Ammon's horn (tissue), 1 donor: ENCODE measurements around the gene FILIP1L.
A peak's percentile ranks its signal among the peaks of the same experiment; 100 is the strongest.

ENCODE experiments used
- DNase-seq: peaks from one replicate; pipeline ENCODE4 v3.0.0-alpha.2; 2016; ENCODE audit warnings: low spot score

The FILIP1L gene

DNA sequence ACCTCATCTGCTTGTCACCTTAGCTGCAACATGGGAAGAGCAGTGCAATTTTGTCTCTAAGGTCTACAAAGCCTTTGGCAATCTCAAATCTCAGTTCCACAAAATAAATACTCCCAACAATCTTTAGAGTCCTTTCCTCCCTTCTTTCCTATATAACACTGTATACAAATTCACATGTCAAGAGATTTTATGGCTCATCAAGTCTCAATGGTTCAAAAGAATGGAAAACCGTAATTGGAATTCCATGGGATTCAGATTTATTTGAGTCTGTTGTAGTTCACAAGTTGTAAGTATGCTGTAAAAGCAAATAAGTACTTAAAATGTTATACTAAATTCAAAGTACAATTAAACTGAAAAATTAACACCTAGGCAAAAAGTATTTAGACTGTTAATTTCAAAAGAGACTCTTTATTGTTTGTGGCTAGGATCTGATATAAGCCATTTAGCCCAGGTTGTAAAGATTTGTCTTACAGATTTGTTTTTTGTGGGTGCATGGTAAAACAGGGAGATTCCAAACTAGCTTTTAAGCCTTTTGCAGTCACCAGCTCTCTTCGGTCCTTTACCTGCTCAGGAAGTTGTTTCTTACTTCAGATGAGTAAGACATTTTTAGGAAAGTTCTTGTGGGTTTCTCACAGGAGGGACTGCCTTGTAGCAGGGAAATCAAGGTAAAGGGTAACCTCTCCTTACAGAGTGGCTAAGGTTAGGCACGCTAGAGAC, 246.5 kb downstream of the FILIP1L start:
- no peak for DNase-seq

DNA sequence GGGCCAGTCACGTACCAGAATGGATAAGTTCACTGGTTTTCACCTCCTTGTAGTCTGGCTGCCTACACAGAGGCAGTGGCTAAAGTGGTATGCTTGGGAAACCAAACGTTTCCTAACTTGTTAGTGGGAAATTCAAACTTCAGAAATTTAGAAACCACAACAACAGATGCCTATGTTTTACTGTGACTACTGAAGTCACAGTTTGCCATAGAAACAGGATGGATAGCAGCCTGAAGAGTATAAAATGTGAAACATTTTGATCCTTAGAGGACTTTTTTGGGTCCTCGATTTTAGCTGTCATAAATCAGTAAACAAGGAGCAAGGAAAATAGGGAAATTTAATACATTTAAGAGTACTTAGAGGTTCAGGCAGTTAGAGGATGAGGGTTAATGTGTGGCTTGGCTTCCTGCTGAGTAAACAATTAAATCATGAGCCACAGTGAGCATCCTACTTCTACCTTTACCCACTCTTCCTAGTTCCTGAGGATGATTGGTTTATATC, 248.0 kb downstream of the FILIP1L start:
- DNase-seq: no peak

DNA sequence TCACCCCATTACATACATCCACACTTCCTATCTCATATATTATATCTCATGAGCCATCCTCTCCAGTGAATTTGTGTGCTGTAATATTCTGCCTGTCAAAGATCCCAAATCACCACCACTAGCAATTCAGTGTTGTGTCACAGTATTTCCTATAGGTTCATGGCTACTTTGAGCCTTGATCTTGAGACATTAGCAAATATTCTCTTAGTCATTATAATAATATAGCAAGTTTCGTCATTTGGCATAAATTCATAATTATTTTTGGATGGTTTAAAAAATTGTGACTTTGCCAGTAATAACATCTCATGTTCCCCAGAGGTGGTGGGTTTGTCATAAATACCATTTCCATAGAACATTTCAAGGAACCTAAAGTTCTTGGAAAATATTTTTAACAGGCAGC, 249.0 kb downstream of the FILIP1L start:
- no peak for DNase-seq

DNA sequence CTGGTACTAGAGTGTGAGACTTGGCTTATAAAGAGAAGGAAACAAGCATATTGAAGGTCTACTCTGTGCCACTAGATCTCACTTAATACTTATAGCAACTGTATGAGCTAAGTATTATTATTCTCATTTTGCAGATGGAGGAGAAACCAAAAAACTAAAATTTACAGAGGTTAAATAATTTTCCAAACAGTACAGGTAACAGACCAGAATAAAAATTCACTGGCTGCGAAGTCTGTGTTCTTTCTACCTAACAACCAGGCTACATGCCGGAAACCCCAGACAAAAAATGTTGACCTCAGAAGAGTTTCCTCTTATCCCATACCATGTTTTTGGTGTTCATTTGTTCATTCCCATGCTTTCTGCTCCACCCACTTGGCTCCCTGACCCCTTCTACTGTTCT, 250.0 kb downstream of the FILIP1L start:
- no peak for DNase-seq

DNA sequence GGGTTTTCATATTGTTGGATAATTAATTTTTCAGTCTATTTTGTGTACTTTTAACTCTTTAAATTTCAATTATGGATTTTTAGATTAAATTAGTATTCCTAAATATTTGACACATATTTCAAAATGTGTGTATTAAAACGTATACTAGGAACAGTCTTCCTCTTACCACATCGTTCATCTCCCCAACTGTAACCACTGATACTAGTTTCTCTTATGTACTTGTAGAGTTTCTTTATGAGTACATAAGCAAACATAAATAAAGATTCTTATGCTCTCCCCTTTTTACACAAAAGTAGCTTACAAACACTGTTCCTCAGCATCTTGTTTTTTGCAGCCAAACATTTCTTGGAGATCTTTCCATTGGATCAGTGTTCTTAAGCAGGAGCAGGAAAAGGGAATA, 250.7 kb downstream of the FILIP1L start:
- DNase-seq: no peak

DNA sequence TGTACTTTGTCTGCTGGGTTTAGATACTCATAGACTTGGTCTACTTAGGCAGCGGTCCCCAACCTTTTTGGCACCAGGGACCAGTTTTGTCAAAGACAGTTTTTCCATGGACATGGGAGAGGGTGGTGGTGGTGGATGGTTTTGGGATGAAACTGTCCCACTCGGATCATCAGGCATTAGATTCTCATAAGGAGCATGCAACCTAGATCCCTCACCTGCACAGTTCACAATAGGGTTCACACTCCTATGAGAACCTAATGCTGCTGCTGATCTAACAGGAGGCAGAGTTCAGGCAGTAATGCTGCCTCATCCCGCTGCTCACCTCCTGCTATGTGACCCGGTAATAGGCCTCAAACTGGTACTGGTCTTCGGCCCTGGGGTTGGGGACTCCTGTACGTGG, 251.3 kb downstream of the FILIP1L start:
- no peak for DNase-seq

DNA sequence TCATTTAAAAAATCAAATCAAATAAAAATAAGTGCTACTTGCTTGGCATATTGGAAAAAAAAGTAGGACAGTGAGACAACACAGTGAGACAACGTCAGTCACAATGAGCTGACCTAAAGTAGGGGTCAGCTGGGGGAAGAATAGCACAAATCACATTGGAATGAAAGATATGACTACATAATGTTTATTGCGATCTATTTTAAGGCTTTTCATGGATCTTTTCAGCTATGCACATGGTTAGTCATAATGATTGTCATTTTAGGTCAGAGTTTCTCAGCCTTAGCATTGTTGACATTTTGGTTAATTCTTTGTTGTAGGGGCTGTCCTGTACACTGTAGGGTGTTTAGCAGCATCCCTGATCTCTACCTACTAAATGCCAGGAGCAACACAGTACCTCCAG, 252.1 kb downstream of the FILIP1L start:
- no peak for DNase-seq

DNA sequence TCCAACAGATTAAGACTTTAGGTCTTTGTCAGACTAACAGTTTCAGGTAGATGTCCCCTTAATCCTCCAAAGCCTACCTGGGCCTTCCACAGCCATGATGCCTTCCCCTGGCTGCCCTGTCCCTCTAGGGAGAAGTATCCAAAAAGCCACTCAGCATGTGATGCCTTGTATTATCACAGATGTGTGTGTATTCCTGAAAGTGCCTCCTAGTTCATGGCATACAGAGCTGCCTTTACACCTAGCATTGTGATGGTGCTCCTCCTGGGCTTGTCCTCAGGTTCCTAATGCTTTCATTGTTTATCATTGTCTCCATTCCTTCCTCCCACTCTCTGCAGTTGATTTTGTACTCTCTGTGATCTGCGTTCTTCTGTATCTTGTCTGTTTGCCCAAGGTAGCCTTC, 253.1 kb downstream of the FILIP1L start:
- DNase-seq: no peak

DNA sequence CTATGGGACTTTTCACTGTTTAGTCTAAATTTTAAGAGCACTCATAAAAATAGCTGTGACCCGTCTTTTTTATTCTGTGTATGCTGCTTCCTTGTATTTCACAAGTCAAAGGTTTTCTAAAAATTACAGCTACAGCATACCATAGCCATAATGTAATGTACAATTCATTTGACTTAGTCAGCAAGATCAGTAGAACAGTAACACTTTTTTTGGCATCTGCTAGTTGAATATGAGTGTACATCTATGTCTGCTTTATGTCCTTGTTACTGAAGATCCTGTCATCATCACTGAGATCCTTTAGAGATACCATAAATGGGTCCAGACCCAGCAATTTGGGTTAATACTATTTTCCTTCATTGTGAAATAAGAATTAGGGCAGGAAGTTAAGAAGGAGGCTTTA, 254.5 kb downstream of the FILIP1L start:
- DNase-seq: no peak

DNA sequence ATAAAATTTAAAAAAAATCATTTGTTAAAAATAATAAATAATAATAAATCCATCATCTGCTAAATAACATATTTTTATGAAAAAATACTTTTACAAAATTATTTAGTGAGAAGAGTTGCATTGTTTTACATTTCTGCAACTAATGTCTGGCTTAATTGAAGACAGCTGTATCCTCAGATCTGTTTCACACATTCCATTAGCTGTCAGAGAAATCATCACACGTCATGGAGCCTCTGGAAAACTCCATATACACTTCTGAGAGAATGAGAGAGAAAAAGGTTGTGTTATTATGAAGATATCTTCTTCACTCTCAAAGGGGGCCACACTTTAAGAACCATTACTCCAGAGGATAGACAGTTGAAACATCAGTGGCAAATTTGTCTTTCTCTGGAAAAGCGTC, 255.8 kb downstream of the FILIP1L start:
- no peak for DNase-seq

DNA sequence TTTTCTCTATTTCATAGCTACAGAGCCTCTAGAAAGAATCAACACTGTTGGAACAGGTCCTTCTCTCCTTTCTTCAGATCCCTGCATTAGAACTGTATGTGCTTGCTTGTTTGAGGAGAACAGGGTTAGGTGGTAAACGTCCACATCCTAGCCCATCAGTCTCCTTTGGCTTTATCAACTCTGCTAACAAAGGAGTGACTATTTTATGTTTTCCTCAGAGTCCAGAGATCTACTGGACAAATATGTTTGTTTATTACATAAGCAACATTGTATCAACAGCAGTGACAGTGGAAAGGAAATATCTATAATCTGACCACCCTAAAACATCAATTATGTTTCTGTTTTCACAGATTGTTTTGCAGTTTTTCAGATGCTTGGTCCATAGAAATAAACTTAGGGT, 257.0 kb downstream of the FILIP1L start:
- no peak for DNase-seq

DNA sequence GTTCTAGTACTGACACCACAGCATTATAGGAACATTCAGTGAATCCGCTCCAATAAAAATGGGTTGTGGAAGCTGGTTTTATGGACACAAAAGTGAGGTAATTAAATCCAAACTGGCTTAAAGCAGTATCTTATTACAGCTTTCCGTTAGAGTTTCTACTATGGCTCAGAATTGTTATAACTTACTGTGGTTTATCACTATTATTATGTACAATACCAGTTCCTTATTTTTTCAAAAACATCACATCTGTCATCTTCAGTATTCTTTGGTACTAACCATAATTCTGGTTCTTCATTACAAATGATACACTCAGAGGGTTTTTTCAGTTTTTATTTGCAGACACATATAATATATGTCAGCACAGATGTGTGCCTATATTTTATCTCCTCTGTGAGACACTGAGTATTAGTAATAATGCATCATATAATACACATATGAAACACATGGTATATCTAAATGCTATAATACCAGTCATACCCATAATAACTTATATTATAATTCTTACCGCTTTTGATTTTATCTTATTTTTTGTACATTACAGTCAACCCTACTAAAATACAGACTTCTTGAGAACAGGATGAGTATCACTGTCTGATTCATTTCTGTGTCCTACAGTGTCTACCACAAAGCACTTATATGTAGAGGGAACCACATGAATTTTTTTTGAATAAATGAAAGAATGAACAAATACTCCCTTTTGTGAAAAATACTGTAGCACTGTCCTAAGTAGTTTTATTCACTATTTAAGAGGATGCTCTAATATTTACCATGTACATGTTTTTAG, 257.7 kb downstream of the FILIP1L start:
- no peak for DNase-seq

DNA sequence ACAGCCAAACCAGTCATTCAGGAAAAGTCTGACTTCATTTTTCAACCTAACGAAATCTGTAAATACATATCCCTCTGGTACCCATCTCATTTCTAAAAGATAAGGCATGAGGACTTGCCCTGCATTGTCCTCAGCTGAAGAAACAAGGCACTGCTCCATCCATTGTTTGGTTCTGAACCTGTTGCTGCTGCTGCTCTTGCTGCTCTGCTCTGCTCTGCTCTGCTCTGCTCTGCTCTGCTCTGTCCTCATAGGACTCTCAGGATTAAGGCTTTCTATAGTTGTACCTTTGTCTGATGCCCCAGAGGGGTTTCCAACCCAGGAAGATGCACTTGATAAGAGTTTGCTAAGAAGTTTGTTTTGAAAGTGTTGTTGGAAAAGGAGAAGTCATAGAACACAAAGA, 258.4 kb downstream of the FILIP1L start:
- DNase-seq: no peak

DNA sequence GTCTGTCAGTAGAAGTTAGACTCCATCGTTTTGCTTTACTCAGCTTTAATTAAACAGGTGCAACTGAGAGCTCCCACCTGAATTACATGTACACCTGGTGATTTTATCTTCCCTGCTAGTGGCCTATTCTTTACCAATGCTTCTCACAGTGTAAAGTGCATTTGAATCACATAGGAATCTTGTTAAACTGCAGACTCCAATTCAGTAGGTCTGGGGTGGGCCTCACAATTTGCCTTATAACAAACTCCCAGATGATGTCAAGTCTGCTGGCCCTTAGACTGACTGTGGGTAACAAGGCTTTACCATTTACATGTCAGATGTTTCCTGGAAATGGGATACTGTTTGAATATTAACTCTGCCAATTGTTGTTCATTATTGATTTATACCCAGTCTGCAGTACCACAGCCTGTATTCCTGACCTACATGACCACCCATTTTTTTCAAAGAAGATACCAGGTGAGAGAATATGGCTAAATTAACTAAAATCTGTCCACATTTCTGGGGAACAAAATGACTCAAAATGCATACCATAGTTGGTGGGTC, 259.5 kb downstream of the FILIP1L start:
- DNase-seq: no peak

DNA sequence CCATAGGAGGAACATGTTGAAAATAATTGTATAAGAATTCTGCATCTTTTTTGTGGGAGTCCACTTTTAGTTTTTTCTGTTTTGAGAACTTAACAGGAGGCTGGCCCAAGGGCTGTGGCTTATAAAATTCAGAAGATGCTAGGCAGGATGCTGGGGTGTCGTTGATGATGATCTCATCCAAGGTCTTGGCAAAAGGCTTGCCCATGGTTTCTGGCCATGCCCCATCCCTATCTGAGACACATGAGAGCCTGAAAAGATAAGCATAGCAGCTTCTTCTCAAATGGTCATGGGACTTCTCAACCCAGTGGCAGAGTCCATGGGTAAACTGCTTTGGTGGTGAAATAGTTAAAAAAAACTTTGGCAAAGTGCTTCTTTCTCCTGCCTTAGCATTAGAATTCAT, 261.4 kb downstream of the FILIP1L start:
- no peak for DNase-seq

DNA sequence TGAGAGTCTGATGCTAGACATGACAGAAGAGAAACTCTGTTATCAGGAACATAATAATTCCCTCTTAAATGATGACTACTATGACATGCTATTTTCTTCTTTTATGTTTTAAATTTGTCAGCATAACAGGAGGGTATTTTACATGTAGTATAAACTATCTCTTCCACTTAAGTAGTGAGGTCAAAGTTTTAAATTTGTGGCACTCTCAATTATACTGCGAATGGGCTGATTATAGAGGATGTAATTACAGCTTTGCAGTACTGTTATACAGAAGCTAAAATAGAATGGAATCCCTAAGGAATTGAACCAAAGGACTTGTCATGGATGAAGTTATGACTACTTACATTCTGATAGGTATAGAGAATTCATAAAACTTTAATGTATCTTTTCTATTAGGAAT, 262.3 kb downstream of the FILIP1L start:
- no peak for DNase-seq

DNA sequence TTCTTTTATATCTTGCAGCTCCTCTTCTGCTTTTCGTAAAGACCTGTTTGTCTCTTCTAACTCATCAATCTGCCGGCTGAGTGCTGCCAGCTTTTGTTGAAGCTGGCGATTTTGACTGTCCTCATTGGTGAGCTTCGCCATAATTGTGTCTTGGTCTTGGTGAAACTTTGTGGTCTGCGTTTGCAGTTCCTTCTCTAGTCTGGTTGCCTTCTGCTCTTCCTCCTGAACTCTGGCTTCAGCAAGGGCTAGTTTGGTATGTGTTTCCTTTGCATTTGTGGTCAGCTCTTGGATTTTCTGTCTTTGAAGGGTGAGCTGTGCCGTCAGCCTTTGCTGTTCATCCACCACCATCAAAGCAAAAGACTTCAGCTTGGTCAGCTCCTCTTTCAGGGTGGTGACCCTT, 263.7 kb downstream of the FILIP1L start:
- DNase-seq: peak; percentile 40

DNA sequence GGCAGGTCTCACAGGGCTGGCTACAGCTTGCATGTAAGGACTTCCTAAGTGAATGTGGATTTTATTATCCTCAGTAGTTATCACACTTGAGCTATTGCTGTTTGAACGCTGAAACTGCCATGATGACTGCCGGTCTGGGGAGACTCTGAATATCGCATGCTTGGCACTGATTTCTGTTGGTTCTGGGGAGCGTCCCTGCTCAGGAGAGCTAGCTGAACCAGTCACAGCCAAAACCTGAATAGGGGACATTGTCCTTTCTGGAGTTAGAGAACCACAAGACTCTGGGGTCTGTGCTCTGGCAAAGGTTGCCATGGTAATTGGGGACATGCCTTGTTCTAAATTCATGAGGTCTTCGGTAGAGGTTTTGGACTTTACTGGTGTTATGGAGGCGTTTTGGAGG, 265.9 kb downstream of the FILIP1L start:
- no peak for DNase-seq

DNA sequence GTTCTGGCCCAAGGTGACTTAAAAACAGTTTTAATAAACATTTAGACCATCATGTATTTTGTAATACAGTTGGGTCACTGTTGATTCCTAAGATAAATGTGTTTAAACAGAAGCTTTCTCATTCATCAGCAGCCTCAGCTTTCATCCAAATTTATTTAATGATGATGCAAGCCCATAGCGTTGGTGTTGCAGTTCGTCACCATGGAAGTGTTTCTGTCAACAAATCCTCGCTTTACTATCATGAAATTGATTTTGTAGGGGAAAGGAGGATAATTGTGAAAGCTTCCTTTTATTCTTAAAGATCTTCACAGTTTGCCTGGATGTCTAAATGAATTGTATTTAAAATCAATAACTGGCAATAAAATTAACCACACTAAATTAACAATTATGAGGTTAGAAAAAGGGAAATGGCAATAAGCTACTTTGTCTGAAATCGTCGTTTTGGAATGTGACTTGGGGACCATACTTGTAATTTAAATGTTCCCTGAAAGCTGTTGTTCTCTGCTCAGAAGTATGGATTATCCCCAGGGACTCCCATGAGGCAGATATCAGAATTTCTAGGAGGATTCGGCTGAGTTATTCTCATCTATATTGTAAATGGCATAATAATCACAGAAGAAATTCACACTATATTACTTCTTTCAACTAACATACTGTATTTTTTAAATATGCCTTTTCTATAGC, 267.7 kb downstream of the FILIP1L start:
- DNase-seq: peak; percentile 66

DNA sequence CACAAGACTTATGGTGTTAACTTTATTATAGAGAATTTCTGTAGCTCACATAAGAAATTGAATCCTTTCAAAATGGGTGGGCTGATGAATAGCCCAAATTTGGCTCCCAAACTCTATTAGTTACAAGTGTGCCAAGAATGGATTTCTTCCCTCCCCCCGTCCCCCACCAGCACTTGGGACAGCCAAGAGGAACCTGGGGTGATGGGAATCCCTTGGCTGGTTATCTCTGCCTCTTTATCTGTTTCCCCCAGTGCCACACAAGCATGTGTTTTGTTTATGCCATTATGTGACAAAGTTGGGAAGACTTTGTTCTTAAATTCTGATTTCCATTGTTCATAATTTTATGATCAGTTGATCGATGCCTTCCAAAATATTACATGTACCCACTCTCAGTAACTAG, 268.3 kb downstream of the FILIP1L start:
- DNase-seq: no peak

DNA sequence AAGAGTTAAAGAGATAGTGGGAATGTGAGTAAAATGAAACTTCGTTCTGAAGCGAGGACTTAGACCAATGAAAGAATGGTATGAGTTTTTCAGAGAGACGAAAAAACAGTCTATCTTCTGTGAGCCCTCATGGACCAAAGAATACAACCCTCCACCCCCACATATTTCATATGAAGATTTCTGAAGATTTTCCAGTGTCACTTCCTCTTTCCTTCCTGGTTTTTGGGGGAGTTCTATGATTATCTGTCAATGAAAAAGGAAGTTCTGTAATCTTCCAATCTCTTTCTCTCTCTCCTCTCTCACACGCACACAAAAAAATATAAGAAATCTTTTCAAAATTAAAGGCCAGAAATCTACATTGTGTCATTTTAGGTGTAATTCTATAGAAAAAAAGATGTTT, 269.0 kb downstream of the FILIP1L start:
- no peak for DNase-seq

DNA sequence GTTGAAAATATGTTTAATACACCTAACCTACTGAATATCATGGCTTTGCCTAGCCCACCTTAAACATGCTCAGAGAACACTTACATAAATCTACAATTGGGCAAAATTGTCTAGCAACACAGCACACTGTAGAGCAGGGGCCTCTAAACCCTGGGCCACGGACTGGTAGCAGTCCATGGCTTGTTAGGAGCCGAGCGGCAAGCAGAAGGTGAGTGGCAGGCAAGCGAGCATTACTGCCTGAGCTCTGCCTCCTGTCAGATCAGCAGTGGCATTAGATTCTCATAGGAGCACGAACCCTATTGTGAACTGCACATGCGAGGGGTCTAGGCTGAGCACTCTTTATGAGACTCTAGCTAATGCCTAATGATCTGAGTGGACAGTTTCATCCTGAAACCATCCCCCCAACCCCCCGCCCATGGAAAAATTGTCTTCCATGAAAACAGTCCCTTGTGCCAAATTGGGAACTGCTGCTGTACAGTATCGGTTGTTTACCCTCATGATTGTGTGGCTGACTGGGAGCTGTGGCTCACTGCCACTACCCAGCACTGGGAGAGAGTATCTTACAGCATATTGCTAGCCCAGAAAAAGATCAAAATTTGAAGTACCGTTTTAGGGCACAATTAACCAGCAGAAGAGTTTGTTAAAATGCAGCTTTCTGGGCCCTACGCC, 270.6 kb downstream of the FILIP1L start:
- no peak for DNase-seq
